ENCODE results near the gene HUNK.

DNA sequence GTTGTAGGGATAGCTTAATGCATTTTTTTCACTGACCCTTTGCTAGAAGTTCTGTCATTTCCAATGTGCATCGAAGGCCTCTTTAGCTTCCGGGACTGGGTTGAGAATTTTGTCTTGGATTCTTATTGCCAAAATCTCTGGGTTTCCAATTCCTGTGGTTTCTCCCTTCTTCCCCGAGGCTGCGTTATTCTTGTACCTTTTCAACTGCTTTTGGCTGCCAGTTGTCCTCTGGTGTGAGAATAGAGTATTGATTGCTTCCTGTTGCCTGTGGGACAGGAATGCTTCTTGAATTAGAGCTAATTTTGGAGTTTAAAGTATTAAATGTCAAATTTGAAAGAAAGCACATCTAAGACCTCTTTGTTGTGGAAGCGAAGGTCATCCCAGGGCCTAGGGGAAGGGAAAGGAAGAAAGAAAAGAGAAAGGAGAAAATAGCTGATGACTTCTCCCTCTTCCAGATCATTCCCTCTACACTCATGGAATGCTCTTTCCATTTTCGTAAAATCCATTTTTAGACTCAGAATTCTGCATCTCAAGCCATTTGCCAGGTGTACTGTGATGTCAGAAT lies 21.1 kb downstream of the HUNK start:
- TF ChIP-seq, protein P1, sequence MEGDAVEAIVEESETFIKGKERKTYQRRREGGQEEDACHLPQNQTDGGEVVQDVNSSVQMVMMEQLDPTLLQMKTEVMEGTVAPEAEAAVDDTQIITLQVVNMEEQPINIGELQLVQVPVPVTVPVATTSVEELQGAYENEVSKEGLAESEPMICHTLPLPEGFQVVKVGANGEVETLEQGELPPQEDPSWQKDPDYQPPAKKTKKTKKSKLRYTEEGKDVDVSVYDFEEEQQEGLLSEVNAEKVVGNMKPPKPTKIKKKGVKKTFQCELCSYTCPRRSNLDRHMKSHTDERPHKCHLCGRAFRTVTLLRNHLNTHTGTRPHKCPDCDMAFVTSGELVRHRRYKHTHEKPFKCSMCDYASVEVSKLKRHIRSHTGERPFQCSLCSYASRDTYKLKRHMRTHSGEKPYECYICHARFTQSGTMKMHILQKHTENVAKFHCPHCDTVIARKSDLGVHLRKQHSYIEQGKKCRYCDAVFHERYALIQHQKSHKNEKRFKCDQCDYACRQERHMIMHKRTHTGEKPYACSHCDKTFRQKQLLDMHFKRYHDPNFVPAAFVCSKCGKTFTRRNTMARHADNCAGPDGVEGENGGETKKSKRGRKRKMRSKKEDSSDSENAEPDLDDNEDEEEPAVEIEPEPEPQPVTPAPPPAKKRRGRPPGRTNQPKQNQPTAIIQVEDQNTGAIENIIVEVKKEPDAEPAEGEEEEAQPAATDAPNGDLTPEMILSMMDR (IDR thresholded peaks at IDR 0.05): no peak
- no peak for TF ChIP-seq EZH2 (IDR thresholded peaks at IDR 0.05; ENCODE audit: borderline replicate concordance, insufficient read depth, low read depth, low read length, poor library complexity, severe bottlenecking)

All from B cell (primary cell).